ENCODE data around the gene DIAPH1. TPM values are rescaled to one million over a fixed set of nuclear protein-coding genes. Genes with fewer than 3 reads are reported as not detected.

DIAPH1 gene
- total RNA-seq: 77.7 TPM
- long read RNA-seq, partial matches to known transcripts: 16 of 85 reads
- long read RNA-seq, other reads (novel, unspliced or antisense): 69 of 85 reads

DNA sequence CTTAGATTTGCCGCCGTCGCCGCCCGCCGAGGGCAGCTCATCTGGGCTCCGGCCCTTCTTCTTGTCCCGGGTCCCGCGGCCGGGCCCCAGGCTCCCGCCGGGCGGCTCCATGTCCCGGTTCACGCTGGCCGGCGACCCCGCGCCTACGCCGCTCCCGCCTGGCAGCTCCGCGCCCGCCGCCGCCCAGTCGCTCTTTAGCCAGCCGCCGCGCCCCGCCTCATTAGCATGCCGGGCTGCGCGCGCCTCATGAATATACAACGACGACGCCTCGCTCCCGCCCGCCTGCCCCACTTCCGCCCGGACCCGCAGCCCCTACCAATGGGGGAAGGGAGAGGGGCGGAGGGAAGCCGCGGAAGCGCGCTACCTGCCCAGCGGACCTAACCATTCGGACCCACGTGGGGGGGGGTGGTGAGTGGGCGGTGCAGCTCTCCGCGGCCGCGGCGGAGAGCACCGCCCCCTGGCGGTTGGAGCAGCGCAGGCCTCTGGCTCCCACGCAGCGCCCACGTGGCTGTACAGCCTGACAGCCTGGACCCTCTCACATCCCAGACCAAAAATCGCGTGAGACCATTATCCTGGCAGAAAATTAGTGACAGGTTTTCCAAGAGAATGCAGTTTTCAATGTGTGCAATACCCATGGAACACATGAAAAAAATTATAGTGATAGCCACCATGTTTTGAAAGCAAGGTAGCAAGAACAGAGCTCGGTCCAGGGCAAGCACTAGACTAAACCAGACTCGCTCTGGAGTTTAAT lies at the start of gene DIAPH1:
DIAPH1 (minus strand) TSS at position 197 of the 751 bp plus-strand sequence; CDS start at position 111, 86 bp downstream.
- peak; percentile 99 for DNase-seq (ENCODE audit: low spot score)
- intact Hi-C loops (cut with DNase I): loop anchor here (1.0 to 2.0 kb wide), 2 partner anchors 14 to 27 kb away; no protein-coding TSS in a partner anchor

DNA sequence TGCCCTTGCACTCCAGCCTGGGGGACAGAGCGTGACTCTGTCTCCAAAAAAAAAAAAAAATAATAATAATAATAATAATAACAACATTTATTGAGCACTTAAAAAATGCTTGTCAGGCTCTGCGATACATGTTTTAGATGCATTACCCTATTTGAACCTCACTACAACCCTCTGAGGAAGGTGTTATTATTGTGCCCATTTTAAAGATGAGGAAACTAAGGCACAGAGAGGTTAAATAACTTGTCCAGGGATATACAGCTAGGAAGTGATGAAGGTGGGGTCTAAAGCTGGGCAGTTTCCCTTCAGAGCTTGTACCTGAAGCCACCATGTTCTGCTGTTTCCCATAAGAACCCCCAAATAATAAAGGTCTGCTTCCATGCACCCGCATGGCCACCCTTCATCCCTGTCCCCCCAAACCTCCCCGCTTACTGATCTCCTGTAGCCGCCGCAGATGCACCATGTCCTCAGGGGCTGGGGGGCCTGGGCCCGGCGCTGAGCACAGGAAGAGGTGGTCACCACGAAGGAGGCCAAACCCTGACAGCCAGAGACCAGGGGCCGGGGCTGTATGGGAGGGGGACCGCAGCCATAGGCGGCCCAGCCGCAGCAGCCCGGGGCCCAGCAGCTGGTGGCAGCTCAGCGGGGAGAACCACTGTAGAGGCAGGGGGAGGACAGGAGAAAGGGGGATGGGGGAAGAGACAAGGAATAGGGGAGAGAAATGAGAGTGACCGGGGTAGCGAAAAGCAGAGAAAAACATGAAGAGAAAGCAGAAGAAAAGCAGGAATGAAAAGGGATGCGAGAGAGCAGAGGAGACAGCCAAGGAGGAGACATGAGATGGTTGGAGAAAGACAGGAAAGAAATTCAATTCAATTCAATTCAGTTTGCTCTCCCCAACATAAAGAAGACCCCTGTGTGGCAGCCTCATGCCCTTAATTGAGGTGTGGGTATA lies 47.5 kb upstream of the DIAPH1 start:
- intact Hi-C loops (cut with DNase I): no loop called here

DNA sequence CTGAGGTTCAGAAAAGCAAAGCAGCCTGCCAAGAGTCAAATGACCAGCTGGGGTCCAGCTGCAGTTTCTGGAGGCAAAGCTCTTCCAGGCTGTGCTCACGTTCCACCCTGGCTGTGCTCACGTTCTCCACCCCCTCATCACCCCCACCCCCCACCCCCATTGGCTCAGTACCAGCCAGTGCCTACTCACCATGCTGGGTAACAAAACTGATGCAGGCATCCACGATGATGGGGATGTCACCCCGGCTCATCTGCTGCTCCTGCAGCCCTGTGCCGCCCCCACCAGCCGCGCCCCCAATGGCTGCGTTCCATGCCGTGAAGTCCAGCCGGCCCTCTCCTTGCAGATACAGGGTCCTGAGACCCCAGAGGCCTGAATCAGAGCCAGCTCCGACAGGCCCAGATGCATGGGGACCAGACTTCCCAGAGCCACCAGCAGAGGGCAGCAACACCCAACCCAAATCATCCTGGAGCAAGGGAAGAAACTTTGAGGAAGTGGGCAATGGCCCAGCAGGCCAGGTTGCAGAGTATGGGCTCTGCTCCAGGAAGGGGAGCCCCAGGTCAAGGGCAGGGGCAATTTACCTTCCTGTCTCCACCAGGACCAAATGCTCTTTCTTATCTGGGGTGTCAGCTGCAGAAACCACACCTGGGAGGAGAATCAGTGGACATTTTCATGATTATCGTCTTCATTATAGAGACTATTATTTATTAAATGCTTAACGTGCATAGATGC lies 46.1 kb upstream of the DIAPH1 start:
- DNase-seq (ENCODE audit: low spot score): peak; percentile 88
- intact Hi-C loops (cut with DNase I): no loop called here

More for the DNA sequence above, 47.5 kb upstream of the DIAPH1 start:
- no peak for DNase-seq (ENCODE audit: low spot score)

DNA sequence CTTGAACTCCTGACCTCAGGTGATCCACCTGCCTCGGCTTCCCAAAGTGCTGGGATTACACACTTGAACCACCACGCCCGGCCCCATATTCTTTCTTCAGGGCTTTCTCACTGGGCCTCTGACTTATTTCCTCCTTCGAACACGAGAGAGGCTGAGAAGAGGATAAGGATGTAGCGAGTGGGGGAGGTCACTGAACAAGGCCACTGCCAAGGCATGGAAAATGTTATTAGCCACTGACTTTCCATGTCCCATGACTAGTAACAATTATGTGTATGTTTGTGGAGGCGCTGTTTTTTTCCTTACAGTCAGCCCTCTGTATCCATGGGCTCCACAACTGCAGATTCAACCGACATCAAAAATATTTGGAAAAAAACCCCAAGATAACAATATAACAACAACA lies 44.7 kb upstream of the DIAPH1 start:
- intact Hi-C loops (cut with DNase I): no loop called here
- no peak for DNase-seq (ENCODE audit: low spot score)

DNA sequence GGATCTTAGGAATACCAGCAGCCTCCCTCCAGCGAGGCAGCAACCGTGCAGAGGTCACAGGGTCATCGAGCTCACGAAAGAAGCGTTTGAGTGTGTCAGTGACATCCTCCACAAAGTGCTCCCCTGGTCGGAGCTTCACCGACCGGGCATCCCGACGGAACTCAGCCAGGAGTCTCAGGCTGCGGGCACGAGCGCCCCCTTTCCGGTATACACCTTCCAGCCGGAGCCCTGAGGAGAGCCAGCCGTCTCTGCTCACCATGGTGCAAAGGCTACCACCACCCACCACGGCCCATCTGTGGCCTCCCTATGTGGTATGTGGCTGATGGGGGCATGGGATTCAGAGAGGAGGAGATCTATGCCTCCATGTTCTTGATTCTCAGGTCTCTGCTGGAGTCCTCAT lies 43.2 kb upstream of the DIAPH1 start:
- no peak for DNase-seq (ENCODE audit: low spot score)
- intact Hi-C loops (cut with DNase I): no loop called here

DNA sequence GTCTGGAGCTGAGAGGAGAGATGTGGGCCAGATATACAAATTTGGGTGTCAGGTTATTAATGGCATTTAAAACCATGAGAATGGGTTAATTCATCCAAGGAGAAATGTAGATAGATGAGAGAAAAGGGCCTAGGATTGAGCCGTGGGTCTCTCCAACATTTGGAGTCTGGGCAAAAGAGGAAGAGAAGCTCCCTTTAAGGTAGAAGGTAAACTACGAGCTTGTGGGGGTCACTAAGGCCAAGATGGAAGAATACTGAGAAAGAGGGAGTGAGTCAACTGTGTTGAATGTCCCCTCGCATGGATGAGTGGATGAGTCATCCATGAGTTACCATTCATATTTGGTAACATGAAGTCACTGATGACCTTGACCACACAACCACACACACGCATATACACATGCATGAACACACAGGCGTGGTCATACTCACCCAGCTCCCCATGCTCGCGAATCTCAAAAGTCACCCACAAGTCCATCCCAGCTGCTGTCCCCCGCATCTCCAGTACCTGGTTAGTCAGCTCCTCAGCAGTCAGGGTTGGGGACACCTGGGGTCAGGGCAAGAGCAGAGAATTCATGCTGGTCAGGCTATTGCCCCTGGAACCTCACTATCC lies 39.2 kb upstream of the DIAPH1 start:
- DNase-seq (ENCODE audit: low spot score): no peak
- intact Hi-C loops (cut with DNase I): no loop called here

DNA sequence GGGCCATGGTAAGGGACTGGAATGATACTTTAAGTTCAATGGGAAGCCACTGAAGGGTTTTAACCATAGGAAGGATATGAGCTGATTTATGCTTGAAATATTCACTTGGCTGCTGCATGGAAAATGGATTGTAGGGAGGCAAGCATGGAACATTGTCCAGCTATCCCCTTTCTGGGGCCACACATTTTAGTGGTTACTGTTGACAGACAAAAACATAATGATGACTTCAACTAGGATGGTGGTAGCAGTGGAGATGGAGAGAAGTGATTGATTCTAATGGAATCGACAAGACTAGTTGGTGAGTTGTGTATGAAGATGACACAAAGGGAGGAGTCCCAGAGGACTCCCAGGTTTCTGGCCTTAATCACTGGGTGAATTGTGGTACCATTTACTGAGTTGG lies 38.6 kb upstream of the DIAPH1 start:
- no peak for DNase-seq (ENCODE audit: low spot score)
- intact Hi-C loops (cut with DNase I): no loop called here

DNA sequence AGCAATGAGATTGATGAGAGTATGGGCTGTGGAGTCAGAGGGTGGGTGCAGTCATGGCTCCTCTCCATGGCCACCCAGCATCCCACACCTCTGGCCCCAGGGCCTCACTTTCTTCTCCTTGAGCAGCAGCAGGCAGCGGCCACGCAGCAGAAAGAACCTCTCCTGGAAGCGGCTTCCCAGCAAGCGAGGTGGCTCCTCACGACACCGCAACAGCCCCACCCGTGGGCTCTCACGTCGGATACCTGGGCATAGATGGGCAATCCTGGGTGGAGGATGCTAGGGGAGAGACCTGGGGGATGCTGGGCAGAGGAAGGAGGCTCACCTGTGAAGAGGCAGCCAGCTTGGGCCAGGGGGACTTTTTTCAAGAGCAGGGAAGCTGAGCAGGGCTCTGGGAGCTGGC lies 37.6 kb upstream of the DIAPH1 start:
- intact Hi-C loops (cut with DNase I): no loop called here
- no peak for DNase-seq (ENCODE audit: low spot score)

DNA sequence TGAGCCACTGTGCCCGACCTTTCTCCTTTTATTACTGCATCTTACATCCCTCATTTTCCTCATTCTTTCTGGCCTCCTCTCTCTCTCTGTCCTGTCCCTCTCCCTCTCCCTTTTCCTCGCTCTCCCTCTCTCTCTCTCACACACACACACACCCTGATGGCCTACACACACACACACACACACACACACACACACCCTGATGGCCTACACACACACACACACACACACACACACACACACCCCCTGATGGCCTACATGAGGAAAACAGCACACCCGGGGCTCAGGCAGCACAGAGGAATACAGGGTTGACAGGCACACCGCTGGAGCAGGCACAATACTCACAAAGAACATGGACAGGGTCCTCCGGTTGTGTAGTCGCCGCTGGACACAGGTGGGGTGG lies 36.2 kb upstream of the DIAPH1 start:
- DNase-seq (ENCODE audit: low spot score): no peak
- intact Hi-C loops (cut with DNase I): no loop called here

DNA sequence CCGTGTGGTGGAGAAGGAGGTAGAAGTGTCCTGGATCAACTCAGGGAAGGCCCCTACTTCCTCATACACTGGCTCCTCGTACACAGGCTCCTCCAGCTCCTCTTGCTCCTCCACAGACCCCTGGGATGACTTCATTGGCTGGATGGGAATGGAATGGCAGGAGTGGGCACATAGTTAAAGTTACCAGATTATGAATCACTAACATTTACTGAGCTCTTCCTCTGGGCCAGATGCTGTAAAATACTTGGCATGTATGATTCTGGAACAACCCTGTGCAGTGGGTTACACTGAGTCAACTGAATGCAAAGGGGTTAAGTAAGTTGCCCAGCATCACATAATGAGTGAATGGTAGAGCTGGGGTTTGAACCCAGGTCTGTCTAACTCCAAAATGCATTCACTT lies 35.5 kb upstream of the DIAPH1 start:
- intact Hi-C loops (cut with DNase I): no loop called here
- no peak for DNase-seq (ENCODE audit: low spot score)

DNA sequence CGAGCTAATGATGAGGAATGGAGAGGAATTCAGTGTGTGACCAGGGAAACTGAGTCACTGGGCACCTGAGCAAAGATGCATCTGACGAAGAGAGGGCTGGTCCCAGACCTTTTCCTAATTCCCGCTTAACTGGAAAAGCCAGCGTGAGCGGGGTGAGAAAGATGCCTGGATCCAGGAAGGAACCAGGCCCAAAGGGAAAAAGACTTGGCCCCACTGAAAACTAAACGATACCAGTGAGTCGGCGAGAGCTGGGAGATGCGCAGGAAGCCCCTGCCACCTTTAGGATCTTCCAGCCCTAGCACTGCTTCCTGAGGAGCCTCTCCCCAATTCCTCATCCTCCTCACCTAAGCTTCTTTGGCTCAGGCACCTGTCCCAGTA lies 32.9 kb upstream of the DIAPH1 start:
- DNase-seq (ENCODE audit: low spot score): no peak
- intact Hi-C loops (cut with DNase I): no loop called here

DNA sequence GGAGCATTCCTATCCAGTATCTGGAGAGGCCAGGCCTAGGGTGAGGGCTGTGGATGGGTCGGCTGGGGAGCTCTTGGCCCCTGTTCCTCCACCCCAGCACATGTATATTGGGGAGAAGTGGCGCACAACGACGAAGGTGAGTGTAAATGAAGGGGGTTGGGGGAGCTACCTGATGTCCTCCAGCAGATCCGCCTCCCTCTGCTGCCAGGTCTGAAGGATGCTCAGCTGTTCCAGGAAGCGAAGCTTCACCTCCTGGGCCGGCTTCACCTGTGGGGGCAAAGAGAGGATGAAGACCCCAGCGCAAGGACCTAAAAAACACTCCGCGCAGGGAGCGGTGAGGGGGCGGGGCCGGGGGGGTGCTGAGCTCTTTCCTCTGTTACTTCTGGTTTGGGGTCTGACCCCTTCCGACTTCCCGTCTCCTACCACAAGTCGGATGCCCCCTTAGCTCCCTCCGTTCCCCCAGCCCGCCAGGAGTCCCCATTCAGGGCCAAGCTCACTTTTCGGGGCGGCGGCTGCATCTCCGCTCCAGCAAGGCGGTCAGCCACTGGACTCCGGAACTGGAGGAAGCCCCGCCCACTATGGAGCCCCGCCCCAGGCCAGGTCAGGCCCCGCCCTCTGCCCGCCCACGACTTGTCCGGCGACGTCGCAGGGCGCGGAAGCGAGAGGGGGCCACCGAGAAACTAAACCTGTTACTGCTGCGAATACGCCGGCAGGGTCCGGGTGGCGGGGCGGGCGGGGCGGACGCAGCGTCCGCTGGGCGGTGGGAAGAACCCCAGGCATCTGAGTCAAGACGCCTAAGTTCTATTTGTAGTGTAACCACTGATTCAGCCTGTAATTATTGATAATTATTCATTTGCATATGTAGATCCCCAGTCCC lies 32.3 kb upstream of the DIAPH1 start, which contains the start of gene FCHSD1:
FCHSD1 (minus strand) TSS at position 568 of the 877 bp plus-strand sequence; CDS start at position 518, 50 bp downstream.
- peak; percentile 97 for DNase-seq (ENCODE audit: low spot score)
- intact Hi-C loops (cut with DNase I): no loop called here

DNA sequence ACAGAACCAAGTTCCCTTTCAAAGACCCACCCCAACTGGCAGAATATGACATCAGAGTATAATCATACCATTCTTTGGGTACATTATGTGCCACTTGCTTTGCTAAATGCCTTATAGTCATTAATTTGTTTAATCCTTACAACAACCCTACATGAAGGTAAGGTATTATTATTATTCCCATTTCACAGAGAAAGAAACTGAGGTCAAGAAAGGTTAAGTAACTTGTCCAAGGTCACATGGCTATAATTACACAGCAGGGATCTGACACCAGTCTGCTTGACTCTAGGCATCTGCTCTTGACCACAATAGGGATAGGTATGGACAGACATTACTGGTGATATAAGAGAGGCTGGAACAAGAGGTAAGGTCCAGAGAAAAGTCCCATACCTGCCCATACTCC lies 31.2 kb upstream of the DIAPH1 start:
- no peak for DNase-seq (ENCODE audit: low spot score)
- intact Hi-C loops (cut with DNase I): no loop called here

DNA sequence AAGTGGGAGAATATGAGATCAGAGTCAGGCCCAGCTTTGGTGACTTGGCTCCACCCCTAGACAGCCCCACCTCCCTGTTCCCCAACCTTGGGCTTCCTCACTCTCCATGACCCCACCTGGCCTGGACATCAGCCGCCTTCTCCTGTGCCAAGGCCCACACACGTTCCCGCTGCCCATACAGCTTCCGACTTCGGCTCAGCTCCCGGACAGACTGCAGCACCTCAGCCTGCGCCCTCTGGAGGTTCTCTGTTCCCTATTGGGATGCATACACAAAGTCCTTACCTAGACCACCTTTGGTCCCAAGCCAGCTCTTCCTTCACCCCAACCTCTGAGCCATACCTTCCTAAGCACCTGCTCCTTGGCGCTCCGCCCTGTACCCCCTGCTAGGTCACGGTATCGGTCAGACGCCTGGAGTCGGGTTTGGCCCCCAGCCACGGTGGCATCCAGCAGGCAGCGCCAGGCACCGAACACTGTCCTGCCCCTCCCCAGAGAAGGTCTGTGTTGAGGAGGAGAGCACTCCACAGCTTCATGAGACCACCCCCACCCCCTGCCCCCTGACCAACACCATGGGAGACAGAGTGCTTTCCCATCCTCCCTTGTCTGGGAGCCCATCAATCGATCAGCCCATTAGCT lies 30.4 kb upstream of the DIAPH1 start:
- intact Hi-C loops (cut with DNase I): no loop called here
- peak; percentile 56 for DNase-seq (ENCODE audit: low spot score)

DNA sequence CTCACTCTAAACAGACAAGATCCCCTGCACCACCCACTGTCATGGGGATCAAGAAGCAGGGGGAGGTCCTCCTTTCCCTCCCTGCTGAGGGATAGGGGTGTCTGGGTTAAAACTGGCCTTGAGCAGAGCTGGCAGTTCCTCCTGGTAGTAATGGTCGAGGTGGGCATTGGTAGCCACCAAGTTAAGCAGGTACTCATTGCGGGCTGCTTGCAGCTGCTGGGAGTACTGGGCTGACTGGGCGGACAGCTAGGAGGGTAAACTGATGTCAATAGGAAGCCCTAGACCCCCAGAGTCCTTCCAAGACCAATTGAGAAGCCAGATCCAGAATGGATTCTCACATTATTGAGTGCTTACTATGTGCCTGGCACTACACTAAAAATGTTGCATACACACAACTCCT lies 29.1 kb upstream of the DIAPH1 start:
- intact Hi-C loops (cut with DNase I): no loop called here
- peak; percentile 62 for DNase-seq (ENCODE audit: low spot score)

DNA sequence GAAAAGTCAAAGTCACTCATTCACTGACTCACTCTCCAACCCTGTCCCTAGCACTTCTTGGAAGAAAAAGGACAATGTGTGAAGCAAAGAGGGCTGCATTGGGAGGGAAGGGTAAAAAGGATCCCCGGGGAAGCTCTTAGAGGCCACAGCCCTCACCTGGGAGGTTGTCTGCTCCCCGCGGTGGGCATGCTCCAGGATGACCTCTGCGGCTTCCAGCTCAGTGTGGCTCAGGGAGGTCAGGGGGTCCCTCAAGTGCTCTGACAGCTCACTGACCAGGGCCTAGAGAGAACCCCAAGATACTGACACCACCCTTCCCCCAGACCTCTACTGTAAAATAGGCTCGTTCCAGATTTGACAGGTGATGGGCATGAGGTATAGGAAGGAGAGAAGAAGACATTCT lies 28.4 kb upstream of the DIAPH1 start:
- DNase-seq (ENCODE audit: low spot score): peak; percentile 51
- intact Hi-C loops (cut with DNase I): no loop called here

DNA sequence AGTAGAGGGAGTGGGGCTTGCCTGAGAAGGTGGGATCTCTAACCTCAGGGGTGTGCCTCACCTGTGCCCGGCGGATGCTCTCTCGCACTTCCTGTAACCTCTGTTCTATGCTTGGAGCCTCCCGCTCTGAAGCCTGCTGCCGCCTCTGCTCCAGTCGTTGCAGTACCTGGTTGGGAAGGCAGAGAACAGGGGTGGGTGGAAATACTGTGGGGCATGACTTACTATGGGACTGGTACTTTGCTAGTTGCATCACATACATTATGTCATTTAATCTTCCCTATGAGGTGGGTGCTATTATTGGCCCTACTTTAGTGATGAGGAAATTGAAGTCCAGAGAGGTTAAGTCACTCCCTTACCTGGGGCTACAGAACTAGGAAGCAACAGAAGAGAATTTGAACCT lies 27.2 kb upstream of the DIAPH1 start:
- no peak for DNase-seq (ENCODE audit: low spot score)
- intact Hi-C loops (cut with DNase I): no loop called here

DNA sequence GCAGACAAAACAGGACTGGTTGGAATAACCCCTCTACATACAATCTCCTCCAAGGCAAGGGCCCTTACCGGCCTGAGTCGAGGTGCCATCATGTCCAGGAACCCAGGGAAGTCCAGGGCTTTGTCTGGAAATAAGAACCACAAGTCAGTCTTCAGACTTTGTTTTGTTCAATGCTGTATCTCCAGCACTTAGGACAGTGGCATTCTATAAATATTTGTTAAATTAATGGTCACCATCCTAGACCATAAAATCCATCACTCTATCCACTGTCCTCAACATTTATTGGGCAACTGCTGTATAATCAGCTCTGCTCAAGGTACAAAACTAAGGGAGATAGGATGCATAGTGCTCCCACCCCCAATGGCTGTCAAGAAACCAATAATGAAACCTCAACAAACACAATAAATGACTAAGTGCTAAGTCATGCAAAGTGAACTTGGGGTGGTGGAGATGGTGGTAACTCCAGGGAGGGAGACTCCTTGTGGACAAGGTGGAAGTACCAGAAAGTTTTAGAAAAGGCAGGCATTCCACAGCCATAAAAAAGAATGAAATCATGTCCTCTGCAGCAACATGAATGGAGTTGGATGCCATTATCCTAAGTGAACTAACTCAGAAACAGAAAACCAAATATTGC lies 23.0 kb upstream of the DIAPH1 start:
- no peak for DNase-seq (ENCODE audit: low spot score)
- intact Hi-C loops (cut with DNase I): no loop called here
